GM19351 (cell line): Measurements from ENCODE around the gene TNFRSF13B.
"Not testable (repeated sequence)": the region's sequence is repeated elsewhere in the genome, so short reads cannot be mapped to it uniquely, and the experiment has no call there.

Source experiments
- ATAC-seq: cut with Tn5 transposase; IDR thresholded peaks from one replicate; pipeline ENCODE4 v1.9.1; 2021; ENCODE audit warnings: mild to moderate bottlenecking, moderate library complexity; ENCODE audit not compliant: unreplicated experiment

The TNFRSF13B gene

DNA sequence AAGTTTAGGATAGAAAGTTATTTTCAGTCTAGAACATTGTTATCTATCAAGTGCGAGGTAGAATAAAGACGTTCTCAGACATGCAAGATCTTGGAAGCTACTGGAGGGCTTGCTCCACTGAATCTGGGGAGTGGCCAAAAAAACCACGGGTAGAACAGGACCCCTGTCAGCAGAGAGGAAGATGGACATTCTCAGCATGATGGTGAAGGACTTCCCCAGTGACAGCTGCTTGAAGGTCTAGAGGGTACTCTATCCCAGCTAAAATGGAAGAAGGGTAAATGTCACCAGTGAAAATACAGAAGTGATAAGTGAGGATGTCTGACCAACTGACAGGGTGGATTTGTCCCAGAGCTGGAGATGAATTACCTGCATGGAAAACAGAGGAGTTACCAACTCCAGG lies 10.1 kb downstream of the TNFRSF13B start:
- ATAC-seq, result no peak

DNA sequence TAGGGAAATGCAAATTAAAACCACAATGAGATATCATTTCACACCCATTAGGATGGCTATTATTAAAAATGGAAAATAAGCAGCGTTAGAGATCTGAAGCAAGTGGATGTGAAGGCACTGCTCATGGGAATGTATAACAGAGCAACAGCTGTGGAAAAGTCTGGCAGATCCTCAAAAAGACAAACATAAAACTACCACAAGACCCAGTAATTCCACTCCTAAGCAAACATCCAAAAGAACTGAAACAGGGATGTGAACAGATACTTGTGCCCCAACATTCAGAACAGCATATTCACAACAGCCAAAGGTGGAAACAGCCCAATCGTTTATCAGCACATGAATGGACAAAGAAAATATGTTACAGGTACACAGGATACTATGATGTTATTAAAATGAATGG lies 10.9 kb downstream of the TNFRSF13B start:
- ATAC-seq, result not testable (repeated sequence)

DNA sequence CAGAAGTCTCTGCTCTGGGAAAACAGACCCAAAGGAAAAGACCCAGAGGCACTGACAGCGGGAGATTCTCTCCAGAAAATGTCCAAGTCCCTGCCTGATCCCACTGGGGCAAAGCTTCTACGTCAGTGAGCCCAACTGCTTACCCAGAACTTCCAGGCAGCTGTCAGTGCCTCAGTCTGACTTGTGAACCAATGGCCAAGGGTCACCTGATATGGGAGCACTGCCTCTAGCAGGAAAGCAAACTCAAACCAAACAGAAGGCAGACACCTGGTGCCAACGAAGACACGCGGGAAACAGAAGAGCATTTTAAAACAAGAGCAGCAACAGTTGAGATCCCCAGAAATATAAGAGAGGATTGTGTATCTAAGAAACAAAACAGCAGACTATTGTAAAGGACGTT lies 16.9 kb downstream of the TNFRSF13B start:
- ATAC-seq, result not testable (repeated sequence)

DNA sequence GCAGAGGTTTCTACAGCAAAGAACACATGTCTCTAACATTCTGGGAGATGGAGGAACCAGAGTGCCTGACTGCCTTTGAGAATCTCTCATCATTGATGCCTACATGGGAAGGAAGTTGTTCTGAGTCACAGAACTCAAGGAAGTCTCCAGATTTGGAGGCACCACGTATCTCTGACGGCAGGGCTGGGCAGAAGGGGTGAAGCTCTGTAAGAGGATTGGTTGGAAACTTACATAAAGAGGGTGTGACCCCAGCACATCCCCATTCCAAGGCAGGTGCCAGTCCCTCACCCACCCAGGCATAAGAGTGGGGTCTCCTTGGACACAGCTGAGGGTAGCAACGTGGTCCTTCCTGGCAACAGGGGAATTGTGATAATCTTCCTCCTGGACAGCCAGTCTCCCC lies 17.4 kb downstream of the TNFRSF13B start:
- ATAC-seq, result no peak

DNA sequence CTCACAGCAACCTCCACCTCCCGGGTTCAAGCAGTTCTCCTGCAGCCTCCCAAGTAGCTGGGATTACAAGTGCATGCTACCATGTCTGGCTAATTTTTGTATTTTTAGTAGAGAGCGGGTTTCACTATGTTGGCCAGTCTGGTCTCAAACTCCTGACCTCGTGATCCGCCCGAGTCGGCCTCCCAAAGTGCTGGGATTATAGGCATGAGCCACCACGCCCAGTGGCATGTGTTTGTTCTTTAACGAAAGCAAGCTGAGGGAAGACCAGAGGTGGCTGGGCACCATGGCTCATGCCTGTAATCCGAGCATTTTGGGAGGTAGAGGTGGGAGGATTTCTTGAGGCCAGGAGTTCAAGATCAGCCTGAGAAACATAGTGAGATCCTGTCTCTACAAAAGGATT lies 18.1 kb downstream of the TNFRSF13B start:
- ATAC-seq, result no peak

DNA sequence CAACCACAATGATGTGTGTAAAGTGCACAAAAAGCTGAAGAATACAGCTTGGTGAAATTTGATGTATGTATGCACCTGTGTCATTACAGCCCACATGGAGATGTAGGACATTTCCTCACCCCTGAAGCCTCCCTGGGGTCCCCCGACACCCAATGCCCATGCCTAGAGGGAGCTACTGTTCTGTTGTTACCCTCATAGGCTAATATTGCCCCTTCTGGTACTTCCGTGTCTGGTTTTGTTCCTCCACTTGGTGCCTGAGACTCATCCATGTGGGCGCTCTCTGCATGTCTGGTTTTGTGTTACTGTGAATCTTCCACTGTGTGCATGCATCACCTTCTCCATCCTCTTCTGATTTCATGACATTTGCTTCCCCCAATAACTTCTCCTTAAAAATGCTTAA lies 18.6 kb downstream of the TNFRSF13B start:
- ATAC-seq, result no peak

DNA sequence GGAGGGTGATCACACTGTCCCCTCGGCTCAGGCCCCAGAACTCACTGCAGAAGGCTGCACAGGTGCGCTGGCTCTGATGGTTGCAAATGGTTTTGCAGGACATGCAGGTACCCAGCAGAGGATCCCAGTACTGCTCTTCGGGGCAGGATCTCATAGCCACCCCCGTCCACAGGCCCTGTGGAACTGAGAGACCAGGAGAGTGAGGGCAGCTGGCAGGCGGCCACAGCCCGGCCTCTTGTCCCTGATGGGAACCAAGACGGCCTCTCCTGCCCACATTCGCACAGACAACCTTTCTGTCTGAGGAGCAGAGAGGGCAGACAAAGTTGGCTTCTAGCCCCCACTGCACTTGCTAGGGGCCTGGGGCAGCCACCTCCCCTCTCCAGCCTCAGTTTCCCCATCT lies 19.5 kb downstream of the TNFRSF13B start:
- ATAC-seq, result no peak

DNA sequence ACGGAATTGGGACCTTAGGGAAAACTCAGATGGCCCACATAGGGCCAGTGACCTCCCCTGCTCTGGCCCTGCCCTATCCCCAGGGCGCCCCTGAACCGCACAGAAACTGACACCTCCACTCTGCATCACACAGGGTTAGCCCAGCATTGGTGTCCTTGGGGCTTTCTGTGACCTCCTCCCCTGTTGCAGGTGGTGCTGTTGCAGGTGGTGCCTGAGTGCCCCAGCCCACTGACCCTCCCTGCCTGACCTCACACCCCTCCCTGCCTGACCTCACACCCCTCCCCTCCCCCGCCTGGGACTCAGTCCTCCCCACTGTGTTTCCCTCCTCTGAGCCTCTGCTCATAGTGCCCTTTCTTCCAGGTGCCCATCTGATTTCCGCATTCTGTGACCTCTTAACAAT lies 21.4 kb downstream of the TNFRSF13B start:
- no peak for ATAC-seq

DNA sequence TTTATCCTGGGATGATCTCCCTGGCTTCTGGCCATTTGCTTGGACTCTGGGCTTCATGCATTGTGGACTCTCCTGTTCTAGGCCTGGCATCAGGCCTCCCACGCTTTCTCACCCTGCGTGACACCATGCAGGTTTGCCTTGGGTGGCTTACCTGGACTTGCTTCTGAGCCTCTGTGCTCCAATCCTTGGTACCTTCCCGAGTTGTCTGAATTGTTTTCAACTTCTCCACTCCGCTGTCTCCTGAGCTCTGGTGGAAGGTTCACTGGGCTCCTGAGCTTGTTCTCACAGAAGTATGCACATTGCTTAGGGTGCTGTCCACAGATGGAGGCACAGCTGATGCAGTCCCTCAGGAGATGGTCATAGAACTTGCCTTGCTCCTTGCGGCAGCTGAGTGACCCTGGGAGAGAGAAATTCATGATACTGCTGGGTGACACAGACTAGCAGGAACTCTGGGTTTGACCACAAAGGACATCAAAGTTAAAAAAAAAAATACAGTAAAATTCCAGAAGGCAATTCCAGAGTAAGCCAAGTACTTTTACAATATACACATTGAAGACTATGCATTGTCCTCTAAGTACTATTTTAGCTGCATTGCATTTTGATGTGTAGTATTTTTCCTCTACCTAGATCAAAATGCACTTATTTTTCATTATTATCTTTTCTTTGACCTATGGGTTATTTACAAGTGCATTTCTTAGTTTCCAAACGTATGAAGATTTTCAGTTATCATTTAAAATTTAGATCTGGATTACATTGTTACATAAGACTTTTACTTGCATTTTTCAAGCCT lies 23.1 kb downstream of the TNFRSF13B start:
- no peak for ATAC-seq

DNA sequence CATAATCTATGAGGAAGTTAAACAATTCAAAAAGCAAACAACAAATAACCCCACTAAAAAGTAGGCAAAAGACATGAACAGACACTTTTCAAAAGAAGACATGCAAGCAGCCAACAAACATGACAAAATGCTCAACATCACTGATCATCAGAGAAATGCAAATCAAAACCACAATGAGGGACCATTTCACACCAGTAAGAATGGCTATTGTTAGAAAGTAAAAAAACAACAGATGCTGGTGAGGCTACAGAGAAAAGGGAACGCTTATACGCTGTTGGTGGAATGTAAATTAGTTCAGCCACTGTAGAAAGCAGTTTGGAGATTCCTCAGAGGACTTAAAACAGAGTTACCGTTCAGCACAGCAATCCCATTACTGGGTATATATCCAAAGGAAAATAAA lies 24.4 kb downstream of the TNFRSF13B start:
- ATAC-seq, result no peak

DNA sequence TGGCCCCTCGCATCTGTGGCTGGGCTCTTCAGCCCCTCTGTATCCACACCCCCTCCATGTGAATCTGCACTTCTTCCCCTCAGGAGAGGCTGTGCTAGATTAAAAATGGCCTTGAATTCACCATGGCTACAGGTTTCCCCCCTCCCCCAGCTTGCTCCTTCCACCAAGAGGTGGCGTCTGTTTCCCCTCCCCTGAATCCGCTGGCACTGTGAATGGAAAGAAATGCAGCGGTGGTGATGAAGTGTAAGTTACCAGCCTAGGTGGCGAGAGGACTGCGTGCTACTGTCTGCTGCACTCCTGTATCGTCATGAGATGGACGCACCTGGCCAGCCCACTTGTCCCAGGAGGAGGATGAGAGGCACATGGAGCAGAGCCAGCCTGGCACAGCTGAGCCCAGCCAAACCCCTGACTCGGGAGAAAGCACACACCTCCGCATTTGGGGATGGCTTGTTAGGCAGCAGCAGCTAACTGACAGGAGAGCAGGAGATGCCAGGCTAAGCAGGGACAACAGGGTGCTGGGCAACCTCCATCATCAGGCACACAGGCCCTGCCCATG lies 26.2 kb downstream of the TNFRSF13B start:
- no peak for ATAC-seq

DNA sequence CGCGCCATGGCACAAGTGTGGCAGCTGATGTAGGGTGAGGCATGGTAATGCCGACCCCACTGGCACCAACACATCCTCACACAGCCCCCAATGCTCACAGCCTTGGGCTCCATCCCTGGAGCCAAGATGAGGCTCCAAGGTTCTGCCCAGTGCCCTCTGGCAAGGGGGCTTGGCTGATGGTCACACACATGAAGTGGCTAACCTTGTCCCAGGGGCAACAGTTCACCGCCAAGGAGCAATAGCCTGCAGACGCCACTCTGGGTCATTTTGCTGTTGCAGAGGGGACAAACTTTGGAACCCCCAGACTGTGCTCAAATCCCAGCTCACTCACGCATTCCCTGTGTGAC lies 26.8 kb downstream of the TNFRSF13B start:
- ATAC-seq, result no peak

DNA sequence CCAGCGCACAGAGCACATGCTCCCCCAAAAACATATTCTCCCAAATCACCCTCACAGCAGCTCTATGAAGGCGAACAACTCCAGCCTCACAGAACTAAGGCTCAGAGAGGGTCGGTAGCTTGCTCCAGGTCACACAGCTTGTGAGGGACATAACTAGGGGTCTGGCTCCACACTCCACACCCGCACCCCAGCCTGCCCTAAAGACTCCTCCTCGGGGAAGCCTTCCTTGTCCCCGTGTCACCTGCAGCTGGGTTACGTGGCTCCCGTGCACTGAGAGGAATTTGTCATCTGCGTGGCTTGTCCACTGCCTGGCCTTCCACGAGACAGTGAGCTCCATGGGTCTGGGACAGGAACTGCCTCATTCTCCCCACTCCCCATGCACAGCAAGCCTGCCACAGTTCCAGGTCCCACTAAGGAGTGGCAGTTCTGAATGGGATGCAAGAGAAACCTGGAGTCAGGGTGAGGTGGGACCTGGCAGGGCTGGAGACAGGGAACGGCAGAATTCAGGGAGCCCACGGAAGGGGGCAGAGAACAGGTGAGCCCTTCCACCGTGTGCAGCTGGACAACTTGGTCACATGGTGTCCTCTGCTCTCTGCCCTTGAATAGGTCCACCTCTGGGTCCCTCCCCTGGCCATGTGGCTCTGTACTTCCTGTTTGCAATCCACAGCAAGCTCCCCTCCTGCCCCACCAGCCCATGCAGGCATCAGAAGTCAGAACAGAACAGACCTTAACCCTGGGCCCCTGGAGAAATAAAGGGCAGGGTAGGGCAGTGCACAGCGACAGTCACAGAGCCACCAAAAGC lies 27.4 kb downstream of the TNFRSF13B start:
- no peak for ATAC-seq

DNA sequence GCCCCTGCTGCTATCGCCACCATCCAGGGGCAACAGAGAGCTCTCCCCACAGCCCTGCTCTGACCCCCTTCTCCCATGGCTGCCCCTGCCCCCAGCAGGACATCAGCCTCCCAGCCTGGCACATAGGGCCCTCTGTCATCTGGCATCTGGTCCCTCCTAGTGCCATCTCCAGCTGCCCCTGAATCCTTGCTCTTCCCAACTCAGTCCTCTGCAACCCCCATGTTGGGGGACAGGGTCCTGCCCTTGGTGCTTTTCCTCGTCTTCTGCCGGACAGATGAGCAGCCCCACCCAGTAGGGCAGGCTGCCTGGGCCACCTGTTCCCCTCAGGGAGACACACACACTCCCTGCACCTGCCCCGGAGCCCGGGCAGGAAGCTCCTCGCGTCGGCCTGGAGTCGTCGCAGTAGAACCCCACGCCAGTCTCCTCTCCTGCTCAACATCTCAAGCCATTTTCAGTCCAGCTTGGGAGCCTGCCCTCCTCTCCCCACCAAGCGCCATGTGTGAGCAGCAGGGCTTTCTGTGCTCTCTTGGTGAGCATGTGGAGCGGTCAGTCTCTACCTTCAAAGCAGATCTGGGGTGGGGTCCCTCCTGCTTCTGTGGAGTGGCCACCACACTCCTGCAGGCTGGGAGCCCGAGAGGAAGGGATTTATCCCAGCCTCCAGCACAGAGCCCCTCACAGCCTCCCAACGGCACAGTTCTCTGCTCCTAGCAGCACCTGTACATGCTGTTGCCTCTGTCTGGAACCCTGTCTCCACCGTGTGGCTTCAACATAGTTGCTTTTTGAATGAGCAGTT lies 28.2 kb downstream of the TNFRSF13B start:
- ATAC-seq, result no peak

DNA sequence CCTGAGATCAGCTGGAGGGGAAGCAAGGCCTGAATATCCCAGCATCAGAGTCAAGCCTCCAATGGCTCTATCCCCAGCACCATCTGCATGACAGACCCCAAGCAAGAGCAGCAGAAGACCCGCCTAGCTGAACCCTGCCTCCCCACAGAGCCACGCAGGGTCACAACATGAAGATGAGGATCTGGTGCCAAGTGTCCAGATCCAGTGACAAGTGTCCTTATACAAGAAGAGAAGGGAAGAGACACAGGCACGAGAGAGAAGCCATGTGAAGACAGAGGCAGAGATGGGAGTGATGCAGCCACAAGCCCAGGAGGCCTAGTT lies 28.9 kb downstream of the TNFRSF13B start:
- no peak for ATAC-seq

DNA sequence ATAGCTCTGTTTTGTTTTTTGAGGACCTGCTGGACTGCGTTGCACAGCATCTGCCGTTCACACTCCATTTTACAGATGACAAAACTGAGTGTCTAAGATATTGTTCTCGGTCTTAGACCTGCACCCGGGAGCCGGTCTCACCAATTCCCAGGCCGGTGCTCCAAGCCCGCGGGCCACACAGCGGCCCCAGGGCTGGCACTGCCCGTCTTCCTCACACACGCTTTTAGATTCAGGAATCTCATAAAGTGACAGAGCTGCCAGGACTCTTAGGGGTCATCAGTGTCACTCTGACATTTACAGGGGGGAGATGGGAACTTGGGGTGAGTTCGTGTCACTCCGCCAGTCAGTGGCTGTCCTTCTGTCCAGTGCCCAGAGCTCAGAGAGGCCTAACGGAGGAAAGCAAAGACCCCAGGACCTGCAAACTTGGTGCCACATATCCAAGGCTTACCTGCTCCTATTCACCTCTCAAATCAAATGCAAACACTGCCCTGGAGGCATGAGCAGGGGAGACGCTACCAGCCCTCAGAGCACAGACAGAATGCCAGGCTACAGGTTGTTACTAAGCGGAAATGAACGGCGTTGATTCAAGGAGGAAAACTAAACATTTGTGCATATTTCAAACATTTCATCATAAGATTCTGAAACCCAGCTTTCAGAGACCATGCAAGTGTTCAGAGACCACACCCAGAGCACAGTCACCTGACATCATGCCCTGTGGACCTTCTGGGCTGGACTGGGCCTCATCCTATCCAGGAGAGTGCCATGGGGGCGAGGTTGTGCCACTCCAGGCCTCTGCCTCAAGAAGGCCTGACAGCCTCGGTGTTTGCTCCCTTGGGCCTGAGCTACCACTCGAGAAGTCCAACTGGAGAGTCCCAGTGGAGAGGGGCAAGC lies 29.5 kb downstream of the TNFRSF13B start:
- no peak for ATAC-seq

DNA sequence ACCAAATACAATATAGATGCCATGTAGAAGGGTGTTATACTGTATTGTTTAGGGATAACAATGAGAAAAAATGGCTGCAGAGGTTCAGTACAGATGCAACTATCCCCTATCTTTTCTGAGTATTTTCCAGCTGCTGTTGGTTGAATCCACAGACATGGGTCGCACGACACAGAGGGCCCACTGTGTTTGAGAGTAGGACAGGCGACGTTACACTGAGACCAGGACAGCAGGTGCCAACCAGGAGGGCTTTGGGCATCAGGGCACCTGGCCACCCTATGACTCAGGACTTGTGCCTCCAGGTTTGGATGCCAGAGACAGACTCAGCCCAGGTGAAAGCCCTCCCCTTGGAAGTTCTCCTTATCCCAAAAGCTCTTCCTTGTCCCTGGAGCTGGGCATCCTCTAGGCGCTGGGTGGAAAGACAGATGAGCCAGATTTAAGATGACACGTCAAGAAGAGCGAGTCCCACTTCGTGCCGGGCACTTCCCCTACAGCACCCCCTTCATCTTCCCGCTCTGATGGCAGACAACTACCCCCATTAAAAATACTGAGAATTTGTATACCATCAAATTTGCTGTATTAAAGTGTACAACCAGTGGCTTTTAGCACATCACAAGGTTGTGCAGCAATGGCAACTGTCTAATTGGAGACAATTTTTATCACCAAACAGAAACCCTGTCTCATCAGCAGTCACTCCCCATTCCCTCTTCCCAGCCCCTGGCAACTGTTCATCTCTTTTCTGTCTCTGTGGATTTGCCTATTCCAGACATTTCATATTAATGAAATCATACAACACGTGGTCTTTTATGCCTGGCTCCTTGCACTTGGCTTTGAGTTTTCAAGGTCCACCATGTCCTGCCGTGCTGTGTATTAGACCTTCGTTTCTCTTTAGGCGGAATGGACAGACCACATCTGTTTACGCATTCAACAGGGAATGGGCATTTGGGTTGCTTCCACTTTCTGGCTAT lies 30.6 kb downstream of the TNFRSF13B start:
- no peak for ATAC-seq

DNA sequence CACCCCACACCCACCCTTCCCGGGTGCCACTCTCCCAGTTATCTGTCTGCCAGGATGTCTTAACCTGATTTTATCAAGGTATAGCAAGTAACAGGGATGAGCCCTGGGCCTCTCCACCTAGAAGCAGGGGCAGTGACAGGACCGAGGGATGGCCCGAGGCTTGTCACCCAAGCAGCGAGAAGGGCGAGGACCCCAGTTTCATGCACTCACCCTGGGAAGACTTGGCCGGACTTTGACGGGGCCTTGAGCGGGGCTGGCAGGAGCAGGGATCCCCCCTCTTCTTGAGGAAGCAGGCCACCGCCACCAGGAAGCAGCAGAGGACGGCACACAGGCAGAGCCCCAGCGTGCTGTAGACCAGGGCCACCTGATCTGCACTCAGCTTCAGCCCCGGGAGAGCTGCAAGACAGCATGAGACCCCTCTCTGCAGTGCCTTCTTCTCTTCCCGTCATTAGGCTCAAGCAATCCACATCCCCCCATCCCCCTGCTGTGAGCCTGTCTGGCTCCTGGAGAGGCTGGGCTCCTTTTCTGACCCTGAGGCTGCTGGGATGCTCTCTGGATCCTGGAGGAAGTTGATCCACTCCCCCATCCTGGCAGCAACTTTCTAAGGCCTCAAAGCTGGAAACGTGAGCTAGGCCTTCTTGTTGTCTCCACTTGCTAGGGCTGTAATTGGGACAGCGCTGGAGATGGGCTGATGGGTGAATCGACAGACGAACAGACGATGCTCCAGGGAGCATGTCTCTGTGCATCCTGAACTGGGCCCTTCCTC lies 31.6 kb downstream of the TNFRSF13B start:
- ATAC-seq, result no peak
